ENCODE results near the gene USH1C.

USH1C gene

DNA sequence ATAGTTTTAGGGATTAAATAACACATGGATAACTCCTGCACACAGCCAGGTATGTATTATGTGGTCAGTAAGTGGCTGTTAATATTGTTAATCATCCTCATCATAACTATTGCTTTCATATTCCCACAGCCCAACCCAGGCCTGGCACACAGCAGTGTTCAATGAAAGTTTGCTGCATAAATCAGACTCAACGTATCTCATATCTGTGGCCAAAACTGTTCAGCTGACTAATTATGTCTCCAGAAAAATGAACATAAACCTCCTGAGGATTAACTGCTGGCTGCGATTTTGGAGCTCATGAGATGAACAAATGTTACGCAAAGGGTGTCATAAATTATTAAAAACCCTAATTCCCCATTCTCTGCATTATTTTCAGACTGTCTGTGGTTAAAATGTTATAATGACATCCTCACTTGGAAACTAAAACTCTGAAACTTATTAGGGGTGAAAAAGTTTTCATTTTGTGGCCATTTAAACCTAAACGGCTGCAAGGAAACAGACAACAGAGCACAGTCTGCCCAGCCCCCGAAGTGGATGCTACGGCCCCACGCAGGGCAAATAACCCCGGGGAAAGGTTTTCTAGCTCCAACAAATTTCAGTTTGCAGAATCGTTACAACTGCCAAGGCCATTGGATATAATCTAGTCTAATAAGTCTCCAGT, 84.8 kb downstream of the USH1C start:
- peak; percentile 18 for DNase-seq

DNA sequence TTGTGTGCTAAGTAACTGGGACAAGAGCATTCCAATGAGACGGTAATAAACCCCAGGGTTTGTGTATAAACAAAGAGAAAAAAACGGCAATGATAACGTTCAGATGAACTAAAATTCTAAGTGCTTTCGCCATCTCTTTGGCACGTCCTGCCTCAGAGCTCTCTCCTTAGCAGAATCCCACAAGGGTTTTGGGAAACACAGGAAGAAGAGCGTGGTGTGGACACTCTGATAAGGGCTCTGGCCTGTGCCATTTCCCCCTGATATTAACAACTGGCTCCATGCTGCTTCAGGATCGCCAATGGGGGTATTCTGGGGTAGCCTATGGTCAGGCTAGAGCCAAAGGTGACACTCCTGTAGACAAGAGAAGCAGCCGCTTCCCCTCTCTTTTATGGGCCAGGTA, 85.9 kb downstream of the USH1C start:
- DNase-seq = no peak

DNA sequence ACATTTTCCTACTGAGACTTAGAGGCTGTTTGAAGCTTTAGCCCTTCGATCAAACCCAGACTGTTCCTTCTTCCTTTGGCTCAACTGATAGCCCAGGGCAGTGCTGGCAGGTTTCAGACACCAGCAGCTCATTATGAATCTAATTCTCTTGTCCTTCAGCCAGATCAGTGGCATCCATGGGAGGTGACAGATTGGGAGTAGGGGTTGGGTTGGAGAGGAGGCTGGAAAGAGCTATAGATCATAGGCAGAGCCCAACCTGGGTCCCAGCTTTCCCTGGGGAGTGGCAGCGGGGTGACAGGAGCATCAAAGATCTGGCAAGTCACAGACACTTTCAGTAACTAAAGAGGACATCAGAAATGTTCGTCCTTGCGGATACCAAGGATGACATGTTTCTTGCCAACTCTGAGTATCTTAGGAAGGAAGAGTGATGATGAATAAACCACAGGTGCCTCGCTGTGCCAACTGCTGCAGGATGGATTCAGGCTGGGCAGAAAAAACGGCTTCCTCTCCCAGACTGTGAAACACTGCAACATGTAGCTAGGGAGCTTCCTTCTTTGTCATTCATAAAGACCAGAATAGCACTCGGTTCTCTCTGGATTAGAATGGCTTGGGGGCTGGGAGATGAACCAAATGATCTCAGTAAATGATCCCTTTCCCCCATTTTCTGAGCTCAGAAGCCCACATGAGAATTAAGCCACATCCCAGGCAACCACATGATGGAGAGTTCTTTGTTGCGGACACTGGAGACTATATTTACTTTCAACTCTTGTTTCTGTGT, 86.6 kb downstream of the USH1C start:
- DNase-seq = no peak

DNA sequence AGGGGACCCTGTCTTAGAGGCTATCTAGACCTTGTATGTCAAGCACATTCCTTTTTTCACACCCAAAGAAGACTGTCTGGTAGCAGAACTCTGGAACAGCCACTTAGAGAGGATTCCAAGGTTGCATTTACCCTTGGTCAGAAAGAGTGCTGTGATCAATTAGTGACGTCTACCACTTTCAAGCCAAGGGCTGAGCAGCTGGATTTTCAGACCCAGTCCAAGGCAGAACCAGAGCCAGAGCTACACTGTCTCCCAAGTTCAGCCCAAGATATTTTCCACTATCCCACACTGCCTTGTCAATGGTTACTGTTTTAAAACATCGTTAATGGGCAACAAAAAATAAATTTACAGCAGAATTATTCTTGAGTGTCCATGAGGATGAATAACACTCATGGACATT, 91.5 kb downstream of the USH1C start:
- no peak for DNase-seq

DNA sequence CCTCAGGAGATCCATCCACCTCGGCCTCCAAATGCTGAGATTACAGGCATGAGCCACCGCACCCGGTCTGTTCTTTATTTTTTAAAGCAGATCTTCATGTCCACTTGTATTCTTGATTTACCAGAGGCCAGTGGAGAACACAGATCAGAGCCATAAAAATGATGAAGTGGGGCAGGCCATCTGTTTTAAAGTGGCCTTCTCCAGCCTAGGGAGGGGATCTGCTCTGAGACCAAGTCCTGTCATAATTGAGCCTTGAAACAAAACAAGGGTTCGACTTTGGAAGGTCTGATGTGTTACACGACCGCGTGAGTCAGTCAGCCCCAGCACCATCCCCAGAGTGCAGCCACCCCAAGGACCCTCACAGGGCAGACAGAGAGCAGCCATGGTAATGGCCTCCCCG, 95.1 kb downstream of the USH1C start:
- no peak for DNase-seq

DNA sequence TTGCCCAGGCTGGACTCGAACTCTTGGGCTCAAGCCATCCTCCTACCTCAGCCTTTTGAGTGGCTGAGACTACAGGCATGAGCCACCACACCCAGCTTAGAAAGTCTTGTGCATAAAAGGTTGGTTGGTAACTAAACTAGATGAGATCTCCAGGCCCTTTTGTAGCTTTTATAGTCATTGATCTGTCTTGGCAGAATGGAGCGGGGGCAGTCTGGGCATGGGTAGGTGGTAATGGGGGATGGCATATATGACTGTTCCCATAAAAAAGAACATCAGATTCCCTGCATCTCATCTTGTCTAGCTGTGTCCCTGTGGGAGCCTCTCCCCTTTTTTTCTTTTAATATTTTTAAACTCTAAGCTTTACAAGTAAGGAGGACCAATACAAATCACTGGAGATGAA, 97.7 kb downstream of the USH1C start:
- no peak for DNase-seq

DNA sequence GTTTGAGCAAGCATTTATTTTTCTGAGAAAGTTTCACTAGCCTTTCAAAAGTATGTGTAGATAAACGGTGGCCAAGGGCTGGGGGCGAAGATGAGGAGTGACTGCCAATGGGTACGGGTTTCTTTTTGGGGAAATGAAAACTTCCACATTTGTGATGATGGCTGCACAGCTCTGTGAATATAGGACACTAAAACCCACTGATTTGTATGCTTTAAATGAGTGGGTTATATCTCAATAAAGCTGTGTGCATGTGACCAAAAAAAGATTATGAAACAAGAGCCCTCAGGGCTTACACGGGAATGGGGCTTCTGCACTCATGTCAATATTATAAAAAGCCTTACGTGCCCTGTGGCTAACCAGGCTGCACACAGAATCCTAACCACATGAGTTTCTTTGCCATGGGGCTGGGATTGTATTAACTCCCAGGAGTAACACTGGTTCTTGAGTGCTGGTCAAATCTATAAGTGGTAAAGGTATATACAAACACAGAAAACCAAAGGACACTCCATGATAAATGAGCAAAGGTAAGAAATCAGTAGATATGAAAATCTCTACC, 98.9 kb downstream of the USH1C start:
- no peak for DNase-seq

DNA sequence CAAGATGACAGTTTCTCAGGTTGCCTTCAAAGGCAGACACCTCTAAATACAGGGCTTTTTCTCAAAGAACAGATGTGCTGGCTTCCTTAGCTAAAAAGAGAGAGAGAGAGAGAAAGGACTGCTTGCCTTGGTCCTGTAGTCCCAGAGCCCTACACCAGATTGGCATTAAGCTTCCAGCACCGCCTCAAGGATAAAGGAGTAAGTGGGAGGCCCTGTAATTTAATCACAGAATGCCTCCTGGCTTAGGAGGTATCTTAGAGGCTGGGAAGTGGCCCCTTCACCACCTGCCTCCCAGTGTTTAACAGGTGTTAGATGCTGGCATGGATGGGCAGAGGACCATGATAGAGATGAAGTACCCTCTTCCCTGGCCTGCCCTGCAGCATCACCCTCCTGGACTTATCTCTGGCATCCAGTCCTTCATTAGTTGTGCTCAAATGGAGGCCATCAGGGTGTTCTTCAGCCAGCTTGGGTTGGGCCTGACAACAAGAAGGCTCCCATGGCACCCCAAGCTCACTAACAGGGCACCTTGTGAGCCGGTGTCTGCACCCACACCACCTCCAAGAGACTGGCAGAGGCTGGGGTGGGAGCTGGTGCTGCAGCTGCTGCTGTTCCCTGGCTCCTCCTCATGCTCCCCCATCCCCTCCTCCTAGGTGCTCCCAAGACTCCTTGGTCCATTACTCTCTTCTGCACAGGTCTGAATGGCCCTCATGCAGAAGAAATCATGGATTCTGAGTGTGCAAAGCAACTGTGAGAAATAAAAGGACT, 100.1 kb downstream of the USH1C start:
- no peak for DNase-seq

Measured in fibroblast of skin of right quadriceps (primary cell).